NCI-H128 (cell line): Measurements from ENCODE around the gene CNGA2.
"Not testable (repeated sequence)": the region's sequence is repeated elsewhere in the genome, so short reads cannot be mapped to it uniquely, and the experiment has no call there.

ENCODE experiments used
- DNase-seq: peaks from one replicate; lab custom pipeline; 2025; ENCODE audit not compliant: unreplicated experiment; lab: John Stamatoyannopoulos, UW

CNGA2 gene

DNA sequence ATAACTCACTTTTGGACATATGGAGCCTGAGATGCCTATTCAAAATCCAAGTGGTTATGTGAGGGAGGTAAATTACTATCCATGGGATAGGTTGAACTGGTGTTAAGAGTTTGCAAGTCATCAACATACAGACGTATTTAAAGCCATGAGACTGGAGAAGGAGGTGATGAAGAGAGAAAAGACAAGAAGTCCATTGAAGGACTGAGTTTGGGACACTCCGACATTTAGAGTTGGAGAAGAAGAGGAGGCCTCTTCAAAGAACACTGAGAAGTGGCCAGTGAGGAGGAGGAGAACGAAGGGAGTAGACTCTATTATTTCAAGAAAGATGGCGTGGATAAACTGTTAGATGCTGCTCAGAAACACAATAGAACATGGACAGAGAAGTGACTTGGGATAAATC lies at the start of gene CNGA2:
TSS of gene CNGA2 (plus strand) at position 301 of the 400 bp plus-strand sequence. CDS start 3,738 bp downstream, outside the sequence.
- DNase-seq: no peak

DNA sequence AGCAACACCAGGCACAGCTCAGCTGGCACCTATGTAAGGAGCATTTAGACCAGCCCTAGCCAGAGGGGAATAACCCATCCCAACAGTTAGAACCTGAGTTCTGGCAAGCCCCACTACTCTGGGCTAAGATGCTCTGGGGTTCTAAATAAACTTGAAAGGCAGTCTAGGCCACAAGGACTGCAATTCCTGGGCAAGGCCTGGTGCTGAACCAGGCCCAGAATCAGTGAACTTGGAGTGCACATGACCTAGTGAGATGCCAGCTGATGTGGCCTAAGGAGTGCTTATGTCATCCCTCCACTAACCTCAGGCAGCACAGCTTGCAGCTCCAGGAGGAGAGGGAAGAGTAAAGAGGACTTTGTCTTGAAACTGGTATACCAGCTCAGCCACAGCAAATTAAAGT lies 46.9 kb upstream of the CNGA2 start:
- DNase-seq: no peak

DNA sequence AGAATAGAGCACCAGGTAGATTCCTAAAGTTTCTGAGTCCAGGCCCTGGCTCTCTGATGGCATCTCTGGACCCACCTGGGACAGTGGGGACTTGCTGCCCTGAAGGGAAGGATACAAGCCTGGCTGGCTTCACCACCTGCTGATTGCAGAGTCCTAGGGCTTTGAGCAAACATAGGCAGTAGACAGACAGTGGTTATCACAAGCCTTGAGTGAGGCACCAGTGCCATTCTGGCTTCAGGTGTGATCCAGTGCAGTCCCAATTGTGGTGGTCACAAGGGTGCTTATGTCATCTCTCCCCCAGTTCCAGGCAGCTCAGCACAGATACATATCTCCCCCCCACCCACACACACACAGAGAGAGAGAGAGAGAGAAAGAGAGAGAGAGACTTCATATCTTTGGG lies 45.9 kb upstream of the CNGA2 start:
- no peak for DNase-seq

DNA sequence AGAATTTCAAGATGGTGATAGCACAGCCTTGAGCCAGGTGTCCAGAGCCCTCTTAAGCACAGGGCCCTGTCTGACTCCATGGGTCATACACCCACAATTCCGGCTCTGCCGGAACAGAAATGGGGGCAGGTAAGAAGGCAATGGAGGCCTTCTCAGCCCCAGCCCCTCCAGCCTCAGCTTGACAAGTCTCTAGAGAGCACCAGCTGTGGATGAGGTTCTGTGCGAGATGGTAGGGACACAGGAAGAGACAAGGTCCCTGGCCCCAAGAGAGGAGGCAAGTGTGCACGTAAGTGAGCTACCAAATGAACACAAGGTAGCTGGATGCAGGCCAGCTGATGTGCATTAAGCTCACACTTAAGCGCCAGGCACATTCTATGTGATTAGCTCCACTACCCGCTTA lies 41.7 kb upstream of the CNGA2 start:
- no peak for DNase-seq

DNA sequence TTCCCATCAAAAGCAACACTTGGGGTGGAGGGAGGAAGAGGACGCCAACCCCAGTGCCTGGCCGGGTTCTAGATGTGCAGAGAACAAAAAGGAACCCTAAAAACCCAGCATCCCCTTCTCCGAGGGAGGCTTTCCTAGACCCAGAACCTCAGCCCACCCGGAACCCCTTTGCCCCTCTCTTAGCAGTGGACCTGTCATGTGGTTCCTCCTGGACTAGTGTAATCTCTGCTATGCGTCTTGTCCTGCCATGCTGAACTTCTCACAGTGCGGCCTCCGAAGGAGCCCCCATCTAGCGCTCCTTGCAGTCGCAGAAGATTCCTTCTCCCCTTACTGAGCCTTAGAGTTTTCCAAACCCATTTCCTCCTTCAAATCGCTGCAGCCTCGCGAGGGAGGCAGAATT lies 40.4 kb upstream of the CNGA2 start:
- no peak for DNase-seq

DNA sequence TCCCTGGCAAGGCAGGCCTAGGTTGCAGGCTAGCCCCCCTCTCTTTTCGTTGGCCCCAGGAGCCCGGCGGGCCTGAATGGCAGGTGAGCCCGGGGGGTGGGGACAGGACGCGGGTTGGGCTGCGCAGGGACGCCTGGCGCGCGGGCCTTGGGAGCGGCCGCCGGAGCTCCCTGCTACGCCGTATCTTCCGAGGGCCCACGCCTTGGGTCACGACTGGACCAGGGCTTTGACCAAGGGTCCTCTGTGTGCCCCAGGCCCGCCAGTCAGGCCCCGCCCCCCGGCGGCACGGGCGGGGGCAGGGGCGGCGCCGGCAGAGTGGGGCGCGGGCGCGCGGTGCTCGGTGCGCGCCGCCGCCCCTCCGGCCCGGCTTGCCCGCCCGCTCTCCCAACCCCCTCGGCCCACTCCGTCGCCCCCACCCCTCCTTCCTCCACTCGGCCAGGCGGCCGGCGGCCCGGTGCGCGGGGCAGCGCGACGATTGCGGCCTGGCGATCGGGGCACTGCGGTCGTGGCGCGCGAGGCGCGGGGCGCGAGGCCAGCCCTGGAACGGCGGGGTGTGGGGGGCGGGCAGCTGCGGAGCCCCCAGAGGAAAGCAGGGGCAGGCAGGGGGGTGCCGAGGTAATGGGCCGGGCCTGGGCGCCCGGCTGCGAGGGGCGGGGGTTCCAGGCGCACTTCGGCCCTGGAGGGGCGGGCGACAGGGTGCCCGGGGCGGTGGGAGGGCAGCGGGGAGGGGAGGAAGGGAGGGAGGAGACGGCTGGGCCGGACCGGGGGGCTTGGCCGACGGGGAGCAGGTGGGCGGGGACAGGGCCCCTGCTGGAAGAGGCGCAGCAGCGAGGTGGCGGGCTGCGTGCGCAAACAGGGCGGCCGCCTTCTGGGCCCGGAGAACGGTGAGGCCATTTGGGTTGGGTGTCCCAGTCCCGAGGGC lies 39.6 kb upstream of the CNGA2 start, which contains the start of gene PRRG3:
TSS of gene PRRG3 (plus strand) at position 798 of the 922 bp plus-strand sequence. CDS start 3,357 bp downstream, outside the sequence.
- DNase-seq: no peak

DNA sequence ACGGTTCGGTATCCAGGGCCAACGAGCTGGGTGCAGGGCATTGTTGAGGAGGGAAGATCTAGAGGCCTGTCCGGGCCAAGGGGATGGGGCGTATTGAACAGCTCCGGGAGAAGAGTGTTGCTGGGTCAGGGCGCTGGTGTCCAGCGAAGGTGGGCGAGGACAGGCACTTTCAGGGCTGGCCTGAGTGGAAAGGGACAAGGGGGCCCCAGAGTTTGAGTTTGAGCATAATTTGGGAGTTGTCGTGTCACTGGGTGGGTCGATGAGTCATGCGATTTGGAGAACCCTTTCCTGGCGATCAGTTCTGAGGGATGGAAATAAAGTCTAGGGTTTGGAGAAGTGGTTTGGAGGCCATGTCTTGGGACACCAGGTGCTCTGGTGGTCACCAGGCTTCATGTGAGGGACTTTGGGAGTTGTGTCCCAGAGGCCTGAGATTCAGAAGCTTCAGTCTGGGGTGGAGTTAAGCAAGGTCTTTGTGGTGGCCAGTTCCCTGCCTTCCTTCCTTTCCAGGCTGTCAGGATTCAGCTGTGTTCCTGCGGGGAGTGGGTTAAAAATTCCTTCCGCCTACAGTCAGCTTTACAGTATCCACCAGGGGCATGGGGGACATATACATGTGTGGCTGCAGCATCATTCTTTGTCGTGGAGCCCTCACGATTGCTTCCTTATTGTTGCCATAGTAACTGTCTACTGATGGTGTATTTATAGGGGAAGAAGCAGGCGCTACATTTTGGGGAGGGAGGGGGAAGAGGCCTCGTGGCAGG lies 38.8 kb upstream of the CNGA2 start:
- DNase-seq: no peak

DNA sequence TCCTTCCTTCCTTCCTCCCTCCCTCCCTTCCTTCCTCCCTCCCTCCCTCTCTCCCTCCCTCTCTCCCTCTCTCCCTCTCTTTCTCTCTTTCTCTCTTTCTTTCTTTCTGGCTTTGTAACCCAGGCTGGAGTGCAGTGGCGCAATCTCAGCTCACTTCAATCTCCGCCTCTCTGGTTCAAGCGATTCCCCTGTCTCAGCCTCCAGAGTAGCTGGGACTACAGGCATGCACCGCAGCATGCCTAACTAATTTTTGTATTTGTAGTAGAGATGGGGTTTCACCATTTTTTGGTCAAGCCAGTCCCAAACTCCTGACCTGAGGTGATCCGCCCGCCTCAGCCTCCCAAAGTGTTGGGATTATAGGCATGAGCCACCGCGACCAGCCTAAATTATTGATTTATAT lies 37.5 kb upstream of the CNGA2 start:
- not testable (repeated sequence) for DNase-seq

DNA sequence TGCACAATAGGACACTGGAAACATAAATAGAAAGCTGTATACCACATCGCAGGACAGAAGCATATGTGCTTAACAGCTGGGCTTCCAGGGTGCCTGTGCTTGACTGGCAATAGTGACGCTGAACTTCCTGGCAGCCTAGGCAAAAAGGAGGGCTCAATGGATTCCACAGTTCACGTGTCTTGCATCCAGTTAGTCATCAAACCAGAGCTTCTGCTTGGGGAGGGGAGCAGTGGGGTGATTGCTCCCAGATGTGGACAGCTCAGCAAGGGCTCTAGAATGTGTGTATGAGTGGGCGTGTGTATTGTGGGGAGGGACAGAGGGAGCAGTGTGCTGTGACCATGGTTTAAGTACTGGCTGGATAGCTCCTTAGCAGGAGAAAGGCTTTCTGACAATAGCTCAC lies 37.0 kb upstream of the CNGA2 start:
- no peak for DNase-seq

DNA sequence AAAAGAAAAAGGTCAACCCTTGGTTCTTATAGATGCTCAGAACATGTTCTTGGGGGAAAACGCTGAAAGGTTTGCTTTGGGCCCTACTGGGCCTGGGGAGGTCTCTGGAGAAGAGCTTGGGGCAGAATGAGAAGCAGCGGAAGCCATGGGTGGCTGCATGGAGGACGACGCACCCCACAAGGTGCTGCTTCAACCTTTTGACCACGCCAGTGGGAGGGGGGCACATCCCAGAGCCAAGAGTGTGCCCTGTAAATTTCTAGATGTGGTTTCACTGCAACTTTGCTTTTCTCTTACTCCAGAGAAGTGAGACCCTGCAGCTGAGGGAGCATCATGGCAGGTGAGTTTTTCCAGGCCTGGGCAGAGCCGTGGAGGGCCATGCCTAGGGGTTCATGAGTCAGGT lies 36.1 kb upstream of the CNGA2 start:
- DNase-seq: no peak

DNA sequence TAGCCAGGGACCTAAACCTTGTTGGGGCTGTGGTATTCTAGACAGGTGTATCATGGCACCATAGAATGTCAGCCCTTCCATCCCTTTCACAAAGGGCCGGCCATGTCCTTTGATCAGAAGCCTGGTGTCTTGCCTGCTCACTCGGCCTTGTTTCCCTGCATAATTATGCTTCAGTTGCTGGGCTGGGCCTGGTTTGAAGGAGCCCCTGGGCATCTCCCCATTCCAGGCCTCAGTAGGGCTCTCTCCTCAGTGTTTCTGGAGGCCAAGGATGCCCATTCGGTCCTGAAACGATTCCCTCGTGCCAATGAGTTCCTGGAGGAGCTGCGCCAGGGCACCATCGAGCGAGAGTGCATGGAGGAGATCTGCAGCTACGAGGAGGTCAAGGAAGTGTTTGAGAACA lies 34.8 kb upstream of the CNGA2 start:
- DNase-seq: no peak

DNA sequence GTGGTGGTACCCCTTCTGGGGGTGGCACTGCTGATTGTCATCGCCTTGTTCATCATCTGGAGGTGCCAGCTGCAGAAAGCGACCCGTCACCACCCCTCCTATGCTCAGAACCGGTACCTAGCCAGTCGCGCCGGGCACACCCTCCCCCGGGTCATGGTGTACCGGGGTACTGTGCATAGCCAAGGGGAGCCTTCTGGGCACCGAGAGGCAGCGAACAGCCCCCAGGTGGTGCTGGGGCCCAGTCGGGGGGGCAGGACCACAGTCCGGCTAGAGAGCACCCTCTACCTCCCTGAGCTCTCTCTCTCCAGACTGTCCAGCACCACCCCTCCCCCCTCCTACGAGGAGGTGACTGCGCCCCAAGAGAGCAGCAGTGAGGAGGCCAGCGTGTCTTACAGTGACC lies 34.0 kb upstream of the CNGA2 start:
- DNase-seq: no peak

DNA sequence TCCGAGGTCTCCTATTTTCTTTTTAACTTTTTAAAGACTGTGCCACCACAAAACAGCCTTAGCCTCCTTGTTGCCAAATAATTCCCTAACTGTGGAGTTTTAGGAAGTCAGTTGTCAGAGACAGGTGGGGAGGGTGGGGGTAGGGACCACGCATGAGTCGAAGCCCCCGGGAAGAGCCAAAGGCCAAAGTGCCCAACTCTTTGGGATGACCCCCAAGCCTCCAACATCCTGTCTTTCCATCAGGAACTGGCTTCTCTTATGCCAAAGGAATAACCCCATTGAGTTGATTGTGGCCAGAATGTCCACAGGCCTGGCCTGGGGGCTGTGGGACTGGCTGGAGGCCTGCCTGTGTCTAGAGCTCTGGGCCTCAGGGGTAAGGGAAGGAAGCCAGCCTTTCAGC lies 33.5 kb upstream of the CNGA2 start:
- DNase-seq: no peak

DNA sequence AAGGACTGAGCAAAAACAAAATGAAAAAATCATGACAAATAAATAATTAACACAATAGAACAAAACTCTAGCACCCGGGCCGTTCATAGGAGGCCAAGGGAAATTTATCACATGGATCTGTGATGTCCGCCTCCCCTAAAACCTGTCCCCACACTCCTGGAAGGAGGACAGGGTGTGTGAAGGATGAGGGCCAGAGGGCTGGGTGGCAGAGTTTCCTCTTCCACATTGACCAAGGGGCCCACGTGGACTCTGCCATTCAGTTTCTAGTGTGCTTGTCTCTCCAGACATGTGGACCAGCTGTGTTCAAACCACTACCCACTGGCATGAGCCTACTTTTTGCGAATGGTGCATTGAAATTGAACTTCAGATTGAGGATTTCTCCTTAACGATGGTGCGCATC lies 33.0 kb upstream of the CNGA2 start:
- no peak for DNase-seq

DNA sequence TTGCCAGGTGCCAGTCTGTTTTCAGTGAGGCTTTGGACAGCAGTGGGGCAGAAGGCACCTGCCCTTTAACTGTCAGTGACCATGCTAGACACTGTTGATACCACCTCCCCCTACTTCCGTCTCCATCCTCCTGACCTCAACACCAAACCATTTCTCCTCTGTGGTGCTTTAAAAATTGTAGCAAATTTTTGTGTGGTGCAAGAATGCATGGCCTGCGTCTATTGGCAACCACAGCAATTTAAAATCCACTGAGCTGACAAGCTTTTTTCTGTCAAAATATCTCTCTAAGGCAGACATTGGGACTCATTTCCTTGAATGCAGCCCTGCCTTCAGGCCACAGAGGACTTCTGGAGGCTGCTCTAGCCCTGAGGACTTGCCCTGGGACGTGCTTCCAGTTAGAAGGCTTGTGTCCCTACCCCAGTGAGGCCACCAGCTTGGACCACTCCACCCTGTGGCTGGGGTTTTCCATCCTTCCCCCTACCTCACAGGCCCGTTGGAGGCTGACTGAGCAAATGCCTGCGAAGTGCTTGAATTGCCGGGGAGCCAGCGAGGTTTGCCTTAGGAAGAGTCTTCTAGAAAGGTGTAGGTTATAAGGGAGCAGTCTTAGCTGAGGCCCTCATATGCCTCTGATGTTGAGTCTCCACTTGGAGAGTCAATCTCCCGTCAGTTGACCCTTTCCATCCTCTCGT lies 32.4 kb upstream of the CNGA2 start:
- no peak for DNase-seq

DNA sequence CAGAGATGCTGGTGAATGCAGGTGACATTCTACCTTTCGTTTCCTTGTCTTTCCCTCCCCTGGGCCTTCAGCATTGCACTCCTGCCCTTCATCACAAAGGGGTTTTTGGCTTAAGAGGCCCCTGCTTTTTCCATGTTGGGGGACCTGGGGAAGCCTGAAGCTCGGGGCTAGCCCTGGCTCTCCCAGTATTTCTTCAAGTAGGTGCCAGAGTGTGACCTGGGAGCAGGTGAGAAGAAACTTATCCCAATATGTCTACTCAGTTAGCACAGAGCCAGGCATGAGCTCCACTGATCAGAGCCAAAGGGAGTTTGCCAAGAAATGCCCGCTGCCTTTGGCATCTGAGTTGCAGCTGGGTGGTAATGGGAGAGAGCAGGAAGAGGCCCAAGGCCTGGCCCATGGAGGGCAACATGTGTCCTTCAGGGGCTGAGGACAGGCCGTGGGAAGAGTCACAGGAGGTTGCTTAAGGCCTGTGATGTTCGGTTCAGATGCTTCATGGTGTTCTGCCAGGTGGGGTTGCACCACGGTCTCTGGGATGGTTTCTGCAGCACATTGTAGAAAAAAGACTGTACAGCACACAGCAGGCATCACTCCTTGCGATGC lies 31.7 kb upstream of the CNGA2 start:
- DNase-seq: no peak

DNA sequence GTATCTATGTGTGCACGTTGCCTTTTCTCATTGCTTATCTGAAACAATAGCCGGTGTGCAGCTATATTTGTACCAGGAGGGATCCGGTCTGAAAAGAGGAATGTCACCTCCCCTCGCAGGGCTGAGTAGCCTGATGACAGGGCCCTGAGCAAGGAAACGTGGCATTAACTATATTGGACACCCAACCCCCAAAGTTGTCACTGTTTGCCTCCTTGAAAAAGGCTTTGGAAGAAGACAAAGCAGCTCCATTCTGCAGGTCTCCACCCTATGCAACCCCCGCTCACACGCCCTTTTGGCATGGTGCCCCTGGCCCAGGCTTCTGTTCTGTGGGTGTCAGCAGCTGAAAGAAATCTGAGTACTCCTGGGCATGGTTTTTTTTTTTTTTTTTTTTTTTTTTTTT lies 31.1 kb upstream of the CNGA2 start:
- DNase-seq: no peak

DNA sequence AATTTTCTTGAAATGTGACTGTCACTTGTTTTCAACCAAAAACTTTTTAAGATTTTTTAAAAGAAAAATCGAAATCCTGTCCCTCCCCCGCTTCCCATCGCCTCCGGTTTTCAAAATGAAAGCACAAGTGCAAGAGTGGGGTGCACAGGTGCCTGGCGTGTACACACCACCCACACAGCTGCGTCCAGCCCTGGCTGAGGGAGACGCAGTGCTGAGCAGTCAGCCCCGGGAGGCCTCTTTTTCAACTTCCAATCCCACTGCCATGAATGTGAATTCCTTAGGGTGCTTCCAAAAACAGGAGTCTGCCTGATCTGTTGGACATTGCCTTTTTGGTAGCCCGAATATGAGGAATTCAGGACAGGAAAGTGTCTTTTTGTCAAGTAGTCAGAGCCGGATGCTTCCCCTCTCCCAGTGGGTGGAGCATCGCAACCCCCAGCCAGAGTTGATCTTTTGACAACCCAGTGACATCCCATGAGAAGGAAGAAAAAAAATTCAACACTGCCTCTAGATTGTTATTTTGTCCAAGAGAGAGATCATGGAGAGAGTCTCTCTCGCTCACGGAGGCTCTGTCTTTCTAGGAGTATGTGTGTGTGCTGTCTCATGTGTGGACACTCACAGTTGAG lies 30.4 kb upstream of the CNGA2 start:
- DNase-seq: no peak

DNA sequence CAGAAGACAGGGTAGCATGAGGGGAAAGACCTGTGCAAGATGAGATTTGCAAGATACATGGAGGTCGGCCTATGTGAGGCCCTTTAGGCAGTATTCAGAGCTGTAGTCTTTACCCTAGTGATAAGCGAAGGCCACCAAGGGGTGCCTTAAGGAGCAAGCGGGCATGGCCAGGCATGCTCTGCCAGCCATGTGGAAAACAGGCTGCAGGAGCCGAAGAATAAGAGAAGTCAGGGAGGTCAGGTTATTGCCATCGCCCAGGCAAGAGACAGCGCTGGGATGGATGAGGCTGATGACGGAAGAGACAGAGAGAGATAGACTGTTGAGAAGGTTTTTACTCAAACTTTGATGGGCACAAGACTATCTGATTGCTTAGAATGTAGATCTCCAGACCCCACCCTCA lies 25.7 kb upstream of the CNGA2 start:
- no peak for DNase-seq

DNA sequence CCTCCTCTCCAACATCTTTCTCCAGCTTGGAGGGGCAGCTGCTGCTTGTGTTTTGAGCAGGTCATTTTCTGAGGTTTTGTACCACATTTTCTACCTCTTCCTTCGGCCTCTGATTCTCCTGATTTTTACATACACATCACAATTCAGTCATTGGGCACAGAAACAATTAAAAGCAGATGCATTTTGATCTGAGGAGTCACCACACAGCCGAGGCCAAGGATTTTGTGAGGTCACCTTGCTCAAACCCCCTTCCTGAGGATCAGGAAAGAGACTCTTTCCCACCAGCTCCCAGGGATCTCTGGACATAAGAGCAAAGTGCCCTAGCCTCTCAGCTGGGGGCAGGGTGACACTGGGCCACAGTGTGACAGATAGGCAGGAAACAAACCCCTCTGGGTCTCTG lies 24.1 kb upstream of the CNGA2 start:
- DNase-seq: no peak

DNA sequence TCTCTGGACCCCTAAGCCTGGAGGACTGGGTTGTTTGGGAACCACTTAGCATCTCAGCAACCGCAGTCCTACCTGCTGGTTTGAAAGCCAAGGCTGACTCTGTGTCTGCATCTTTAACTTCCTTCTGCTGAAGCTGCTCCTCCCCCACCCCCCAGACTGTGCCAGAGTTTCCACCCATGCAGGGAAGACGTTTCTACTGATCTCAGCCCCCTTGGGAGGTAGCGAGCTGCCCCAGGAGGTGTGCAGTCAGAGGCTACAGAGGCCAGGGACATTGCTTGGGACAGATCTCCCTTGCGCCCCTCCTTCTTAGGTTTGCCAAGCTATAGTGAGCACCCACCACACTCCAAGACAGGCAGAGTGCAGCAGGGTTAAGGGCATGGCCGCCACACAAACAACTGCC lies 23.4 kb upstream of the CNGA2 start:
- DNase-seq: no peak
